Prostate gland (tissue), 2 donors: ENCODE data around the gene ABI3BP.
"Not testable (repeated sequence)": the region's sequence is repeated elsewhere in the genome, so short reads cannot be mapped to it uniquely, and the experiment has no call there.

Source experiments
- CTCF ChIP-seq, 4 experiments: fragments of 200-600 bp in 2 of 4; fragments of 450-650 bp in 2 of 4; sonication (generic) in 2 of 4; IDR thresholded peaks; 1 replicate in 3 of 4; 2 replicates in 1 of 4; pipeline ENCODE4 v1.5.1; 2016 to 2019; ENCODE audit warnings: antibody characterized with exemption in 4 of 4, mild to moderate bottlenecking in 2 of 4, moderate library complexity in 2 of 4
- POLR2A ChIP-seq: fragments of 450-650 bp; IDR thresholded peaks from one replicate; pipeline ENCODE4 v1.6.1; 2016; ENCODE audit warnings: antibody characterized with exemption, mild to moderate bottlenecking
- POLR2AphosphoS5 ChIP-seq: sonication (generic); formaldehyde crosslinking; IDR thresholded peaks from one replicate; pipeline ENCODE4 v1.6.1; 2017; ENCODE audit warnings: antibody characterized with exemption

- not testable (repeated sequence) for TF ChIP-seq CTCF (IDR thresholded peaks at IDR 0.05); POLR2AphosphoS5; POLR2A
Measured at GRCh38 chr3:101012312-101012711, 19.1 kb upstream of the ABI3BP start.
